Naive thymus-derived CD4-positive, alpha-beta T cell (primary cell): ENCODE measurements around the gene EEA1. TPM values are rescaled to one million over a fixed set of nuclear protein-coding genes. Genes with fewer than 3 reads are reported as not detected.
"Not testable (repeated sequence)": the region's sequence is repeated elsewhere in the genome, so short reads cannot be mapped to it uniquely, and the experiment has no call there.

Source experiments
- ATAC-seq: fragments of 150-1000 bp; cut with Tn5 transposase; 2 replicates; pipeline ENCODE4 v1.10.0; 2021; ENCODE audit warnings: mild to moderate bottlenecking, moderate library complexity
- CTCF ChIA-PET: fragments of 350-600 bp; sonication (Branson Sonifier 250); formaldehyde crosslinking; loops from one replicate; lab custom pipeline; 2021; ENCODE audit warnings: antibody characterized with exemption; lab: Charles Lee
- POLR2A ChIA-PET: fragments of 350-600 bp; sonication (Branson Sonifier 250); formaldehyde crosslinking; loops from one replicate; lab custom pipeline; 2021; ENCODE audit warnings: antibody characterized with exemption, inconsistent platforms; lab: Charles Lee
- DNase-seq, 9 donors: peaks; one replicate each; pipeline versions ENCODE4 v3.0.0 to v3.0.0-alpha.2; 2020 to 2022; ENCODE audit warnings: mixed read lengths in 1 of 9
- H3K27ac ChIP-seq: one replicate; pipeline ENCODE4 v1.7.0; 2013; ENCODE audit warnings: mild to moderate bottlenecking, low read depth, low read length, moderate library complexity
- H3K27me3 ChIP-seq, 2 donors: one replicate each; pipeline ENCODE4 v1.7.0; 2013; ENCODE audit warnings: low read length in 2 of 2, mild to moderate bottlenecking in 2 of 2, moderate library complexity in 2 of 2; ENCODE audit not compliant: control insufficient read depth in 2 of 2, insufficient read depth in 2 of 2
- H3K36me3 ChIP-seq, 3 experiments: 1 replicate in 2 of 3; 2 replicates in 1 of 3; pipeline ENCODE4 v1.7.0; 2013; ENCODE audit warnings: low read length in 3 of 3, mild to moderate bottlenecking in 3 of 3, moderate library complexity in 1 of 3; ENCODE audit not compliant: insufficient read depth in 3 of 3, control insufficient read depth in 2 of 3
- H3K4me1 ChIP-seq, 2 donors: one replicate each; pipeline ENCODE4 v1.7.0; 2013; ENCODE audit warnings: low read length in 2 of 2, mild to moderate bottlenecking in 2 of 2, moderate library complexity in 1 of 2; ENCODE audit not compliant: control insufficient read depth in 2 of 2, insufficient read depth in 2 of 2
- H3K4me3 ChIP-seq: 2 replicates; pipeline ENCODE4 v1.7.0; 2013; ENCODE audit warnings: mild to moderate bottlenecking, low read length
- H3K9me3 ChIP-seq, 3 experiments: 1 replicate in 2 of 3; 2 replicates in 1 of 3; pipeline ENCODE4 v1.7.0; 2013; ENCODE audit warnings: low read length in 3 of 3; ENCODE audit not compliant: control insufficient read depth in 2 of 3
- H3K27ac Mint-ChIP-seq, 9 donors: one replicate each; pipeline ENCODE4 v1.8.0; 2020 to 2022; ENCODE audit warnings: mixed read lengths in 9 of 9, mild to moderate bottlenecking in 8 of 9, moderate library complexity in 5 of 9, inconsistent platforms in 2 of 9
- H3K27me3 Mint-ChIP-seq, 5 donors: one replicate each; pipeline ENCODE4 v1.8.0; 2021 to 2022; ENCODE audit warnings: mixed read lengths in 5 of 5, mild to moderate bottlenecking in 1 of 5
- H3K36me3 Mint-ChIP-seq, 5 donors: one replicate each; pipeline ENCODE4 v1.8.0; 2020 to 2022; ENCODE audit warnings: mixed read lengths in 5 of 5, mild to moderate bottlenecking in 3 of 5, inconsistent platforms in 1 of 5
- H3K4me1 Mint-ChIP-seq, 7 donors: one replicate each; pipeline ENCODE4 v1.8.0; 2020 to 2022; ENCODE audit warnings: mixed read lengths in 7 of 7, mild to moderate bottlenecking in 3 of 7, inconsistent platforms in 1 of 7
- H3K4me3 Mint-ChIP-seq, 10 donors: one replicate each; pipeline ENCODE4 v1.8.0; 2020 to 2022; ENCODE audit warnings: mild to moderate bottlenecking in 10 of 10, mixed read lengths in 10 of 10, moderate library complexity in 6 of 10, inconsistent platforms in 2 of 10
- H3K9me3 Mint-ChIP-seq, 11 donors: one replicate each; pipeline ENCODE4 v1.8.0; 2020 to 2022; ENCODE audit warnings: mixed read lengths in 11 of 11, mild to moderate bottlenecking in 4 of 11, inconsistent platforms in 1 of 11, moderate library complexity in 1 of 11
- intact Hi-C, 2 donors: fragments of 100-400 bp; cut with micrococcal nuclease; formaldehyde crosslinking; loops; one replicate each; pipeline ENCODE4 v1.15.1; 2023
- polyA plus RNA-seq, 2 donors: library from polyadenylated mRNA; unstranded; fragments of 300-500 nt; fragmentation: Illumina TruSeq; gene quantifications; one replicate each; pipeline ENCODE4 v1.2.3, GENCODE V29; 2021
- total RNA-seq, 6 experiments: library from RNA in 5 of 6; stranded (reverse) in 5 of 6; gene quantifications; 1 replicate in 5 of 6; 2 replicates in 1 of 6; pipeline ENCODE4 v1.2.3 and lab custom pipeline; 2021 to 2026

The EEA1 gene
- total and polyA plus RNA-seq, 7 experiments from 2014 or later, result 20.9 to 28.3 (median 22.2) TPM

GRCh38 chr12:92794356-92794755, 134.7 kb downstream of the EEA1 start:
- POLR2A ChIA-PET, CTCF ChIA-PET: not testable (repeated sequence)
- peaks cover 29 to 76% (median 67%) of the 10 kb centered on the region in 5 donors for H3K36me3 Mint-ChIP-seq

GRCh38 chr12:92786045-92786444, 143.1 kb downstream of the EEA1 start:
- H3K4me3 ChIP-seq, result no peak overlapping the region
- CTCF ChIA-PET, result interaction anchor here (0.6 to 2.0 kb wide), 13 partner anchors 9 to 1315 kb away, joined by 3 to 9 read pairs (median 4); no protein-coding TSS in a partner anchor
- H3K9me3 Mint-ChIP-seq, result peaks cover 0 to 10% (median 5%) of the 10 kb centered on the region in 11 donors
- peaks cover 7 to 27% (median 15%) of the 10 kb centered on the region in 7 donors for H3K4me1 Mint-ChIP-seq
- no peak overlapping the region for H3K4me3 Mint-ChIP-seq
- H3K27me3 ChIP-seq, result no peaks in the 10 kb centered on the region
- peak overlapping the region in 6 of 9 donors; percentile 5 to 84 (median 12) for H3K27ac Mint-ChIP-seq
- H3K9me3 ChIP-seq, result no peaks in the 10 kb centered on the region
- H3K36me3 ChIP-seq, result peaks cover 0 to 6% (median 0%) of the 10 kb centered on the region in 3 experiments
- no peaks in the 10 kb centered on the region for H3K27me3 Mint-ChIP-seq
- no peak for ATAC-seq
- intact Hi-C loops, result loop anchor here (5.0 to 10.0 kb wide), 3 partner anchors 591 to 1424 kb away; partner anchors contain the start of gene NUDT4 (in 1 of the 2)
- no peaks in the 10 kb centered on the region for H3K4me1 ChIP-seq
- peaks cover under 1 to 33% (median 13%) of the 10 kb centered on the region in 5 donors for H3K36me3 Mint-ChIP-seq
- no peak for DNase-seq
- POLR2A ChIA-PET, result interaction anchor here (0.6 to 1.4 kb wide), 3 partner anchors 58 to 142 kb away, joined by 3 to 6 read pairs (median 3); partner anchors contain the start of gene EEA1
- no peak overlapping the region for H3K27ac ChIP-seq

More at GRCh38 chr12:92794356-92794755, 134.7 kb downstream of the EEA1 start:
- H3K4me3 ChIP-seq, H3K27ac Mint-ChIP-seq, intact Hi-C loops, H3K9me3 ChIP-seq, H3K27me3 ChIP-seq, H3K27me3 Mint-ChIP-seq, H3K27ac ChIP-seq, ATAC-seq, H3K4me3 Mint-ChIP-seq, DNase-seq, H3K4me1 ChIP-seq: not testable (repeated sequence)
- Mint-ChIP-seq H3K4me1 (peaks cover 0 to 38% (median 26%) of the 10 kb centered on the region in 7 donors), H3K9me3 (peaks cover 0 to 50% (median 22%) of the 10 kb centered on the region in 11 donors)
- H3K36me3 ChIP-seq, result peaks cover 0 to 13% (median 7%) of the 10 kb centered on the region in 3 experiments

- H3K4me1 ChIP-seq, result no peaks in the 10 kb centered on the region
- DNase-seq (no peak), ATAC-seq (no peak)
- no peaks in the 10 kb centered on the region for H3K27me3 ChIP-seq
- ChIA-PET CTCF (interaction anchor here (0.6 to 2.0 kb wide), 14 partner anchors 9 to 1332 kb away, joined by 3 to 9 read pairs (median 4); no protein-coding TSS in a partner anchor), POLR2A (interaction anchor here (0.6 to 1.4 kb wide), 3 partner anchors 59 to 143 kb away, joined by 3 to 6 read pairs (median 3); partner anchors contain the start of gene EEA1)
- Mint-ChIP-seq H3K4me3 (no peak overlapping the region), H3K9me3 (peaks cover 0 to 5% (median 3%) of the 10 kb centered on the region in 11 donors), H3K4me1 (peaks cover 7 to 25% (median 15%) of the 10 kb centered on the region in 7 donors), H3K27ac (no peak overlapping the region), H3K27me3 (no peaks in the 10 kb centered on the region), H3K36me3 (peaks cover 0 to 28% (median 10%) of the 10 kb centered on the region in 5 donors)
- peaks cover 0 to 10% (median 0%) of the 10 kb centered on the region in 3 experiments for H3K36me3 ChIP-seq
- H3K4me3 ChIP-seq, result no peak overlapping the region
- intact Hi-C loops, result loop anchor here (1.0 to 10.0 kb wide), 15 partner anchors 43 to 1423 kb away; partner anchors contain the start of genes EEA1 (in 2 of the 2), MRPL42 (in 1 of the 2) and NUDT4 (in 1 of the 2)
- H3K27ac ChIP-seq, result no peak overlapping the region
- no peaks in the 10 kb centered on the region for H3K9me3 ChIP-seq
Measured at GRCh38 chr12:92785563-92785950, 143.5 kb downstream of the EEA1 start.

- Histone ChIP-seq H3K4me1 (no peaks in the 10 kb centered on the region), H3K9me3 (no peaks in the 10 kb centered on the region), H3K27me3 (no peaks in the 10 kb centered on the region), H3K4me3 (no peak overlapping the region), H3K36me3 (peaks cover 0 to 10% (median 0%) of the 10 kb centered on the region in 3 experiments), H3K27ac (no peak overlapping the region)
- H3K9me3 Mint-ChIP-seq, result peaks cover 0 to 2% (median 0%) of the 10 kb centered on the region in 11 donors
- H3K4me1 Mint-ChIP-seq, result peaks cover 4 to 19% (median 9%) of the 10 kb centered on the region in 7 donors
- peak; percentile 99 for ATAC-seq
- ChIA-PET CTCF (interaction anchor here (0.6 to 2.3 kb wide), 18 partner anchors 8 to 1331 kb away, joined by 3 to 10 read pairs (median 4); partner anchors contain the start of gene EEA1), POLR2A (interaction anchor here (0.6 to 1.4 kb wide), 2 partner anchors 47 to 143 kb away, joined by 5 to 6 read pairs; partner anchors contain the start of gene EEA1)
- DNase-seq, result peak in 7 of 9 donors; percentile 61 to 80 (median 70)
- H3K4me3 Mint-ChIP-seq, result no peak overlapping the region
- no peaks in the 10 kb centered on the region for H3K27me3 Mint-ChIP-seq
- intact Hi-C loops, result loop anchor here (1.0 to 10.0 kb wide), 15 partner anchors 43 to 1423 kb away; partner anchors contain the start of genes EEA1 (in 2 of the 2), MRPL42 (in 1 of the 2) and NUDT4 (in 1 of the 2)
- H3K27ac Mint-ChIP-seq, result peak overlapping the region in 1 of 9 donors; percentile 0
- peaks cover 0 to 23% (median 5%) of the 10 kb centered on the region in 5 donors for H3K36me3 Mint-ChIP-seq
Measured at GRCh38 chr12:92784797-92785562, 144.1 kb downstream of the EEA1 start.

GRCh38 chr12:92784356-92784755, 144.7 kb downstream of the EEA1 start:
- H3K27ac ChIP-seq, result no peak overlapping the region
- no peaks in the 10 kb centered on the region for H3K4me1 ChIP-seq
- H3K4me3 Mint-ChIP-seq, result no peak overlapping the region
- intact Hi-C loops, result loop anchor here (2.0 to 10.0 kb wide), 4 partner anchors 144 to 1400 kb away; partner anchors contain the start of gene EEA1 (in 1 of the 2)
- H3K27ac Mint-ChIP-seq, result no peak overlapping the region
- peaks cover 2 to 13% (median 6%) of the 10 kb centered on the region in 7 donors for H3K4me1 Mint-ChIP-seq
- peaks cover 0 to 10% (median 0%) of the 10 kb centered on the region in 3 experiments for H3K36me3 ChIP-seq
- H3K9me3 Mint-ChIP-seq, result peaks cover 0 to 2% (median 0%) of the 10 kb centered on the region in 11 donors
- ChIA-PET CTCF (interaction anchor here (0.6 to 2.3 kb wide), 15 partner anchors 12 to 1338 kb away, joined by 3 to 10 read pairs (median 3); partner anchors contain the start of gene EEA1), POLR2A (no interaction called here)
- H3K4me3 ChIP-seq, result no peak overlapping the region
- DNase-seq (no peak), ATAC-seq (no peak)
- no peaks in the 10 kb centered on the region for H3K9me3 ChIP-seq
- no peaks in the 10 kb centered on the region for H3K27me3 Mint-ChIP-seq
- peaks cover 0 to 21% (median 4%) of the 10 kb centered on the region in 5 donors for H3K36me3 Mint-ChIP-seq
- H3K27me3 ChIP-seq, result no peaks in the 10 kb centered on the region

GRCh38 chr12:92779902-92780301, 149.2 kb downstream of the EEA1 start:
- peaks cover 0 to 7% (median 0%) of the 10 kb centered on the region in 7 donors for H3K4me1 Mint-ChIP-seq
- no peaks in the 10 kb centered on the region for H3K9me3 Mint-ChIP-seq
- H3K4me1 ChIP-seq, result no peaks in the 10 kb centered on the region
- POLR2A ChIA-PET, result no interaction called here
- no peak overlapping the region for H3K27ac ChIP-seq
- no peaks in the 10 kb centered on the region for H3K9me3 ChIP-seq
- ATAC-seq (no peak), DNase-seq (no peak)
- no peaks in the 10 kb centered on the region for H3K27me3 ChIP-seq
- peaks cover 5 to 32% (median 16%) of the 10 kb centered on the region in 3 experiments for H3K36me3 ChIP-seq
- H3K36me3 Mint-ChIP-seq, result peaks cover 4 to 39% (median 31%) of the 10 kb centered on the region in 5 donors
- no peak overlapping the region for H3K4me3 Mint-ChIP-seq
- no peaks in the 10 kb centered on the region for H3K27me3 Mint-ChIP-seq
- H3K27ac Mint-ChIP-seq, result no peak overlapping the region
- no peak overlapping the region for H3K4me3 ChIP-seq
- intact Hi-C loops, result loop anchor here in 1 of 2 donors (10.0 kb wide), 1 partner anchor 1395 kb away; no protein-coding TSS in a partner anchor
- CTCF ChIA-PET, result no interaction called here
